ENCODE data around the gene UGT1A8. TPM values are rescaled to one million over a fixed set of nuclear protein-coding genes. Genes with fewer than 3 reads are reported as not detected.

UGT1A8 gene
- total RNA-seq, 1 experiment from 2014 or later = not detected

GRCh38 chr2:233796254-233796653 lies 178.8 kb downstream of the UGT1A8 start:
- no peaks in the 10 kb centered on the region for H3K79me2 ChIP-seq (ENCODE audit: insufficient read depth, low read length)
- POLR2A ChIA-PET = no interaction called here
- RAD21 ChIA-PET (ENCODE audit: low non-redundant PET in 1 of 2, low total read pairs in 2 of 2, uncharacterized antibody in 2 of 2, unreplicated experiment in 2 of 2) = no interaction called here
- no peak overlapping the region for H2AFZ ChIP-seq (ENCODE audit: low read depth, low read length, poor library complexity, severe bottlenecking)
- DNase-seq (ENCODE audit: low read depth, low spot score) (no peak), ATAC-seq (no peak)
- no peak overlapping the region for H3K4me3 ChIP-seq (replicated peaks in 1 of 2; ENCODE audit: low read depth in 1 of 2, low read length in 2 of 2)
- no peaks in the 10 kb centered on the region for H4K20me1 ChIP-seq (ENCODE audit: insufficient read depth)
- H3K9me2 ChIP-seq (ENCODE audit: insufficient read depth) = no peaks in the 10 kb centered on the region
- H3K27ac ChIP-seq (ENCODE audit: low read depth, low read length) = no peak overlapping the region
- intact Hi-C loops (cut with micrococcal nuclease) = no loop called here
- peaks cover 2 to 4% of the 10 kb centered on the region in 2 experiments; a peak in 3 of 4 replicates for H3K4me1 ChIP-seq (ENCODE audit: control insufficient read depth in 1 of 2, insufficient read depth in 2 of 2, low read length in 2 of 2)
- H3K27me3 ChIP-seq (ENCODE audit: insufficient read depth, low read length) = no peaks in the 10 kb centered on the region
- no peak overlapping the region for H3K9ac ChIP-seq (ENCODE audit: low read length)
- no peak overlapping the region for H3K4me2 ChIP-seq (ENCODE audit: low read length)
- CTCF ChIA-PET = no interaction called here
- TF ChIP-seq JUND (IDR thresholded peaks at IDR 0.05) (no peak), POLR2A (IDR thresholded peaks at IDR 0.05; ENCODE audit: borderline replicate concordance, extremely low read depth, insufficient read depth, insufficient read length) (no peak), SIN3A (IDR thresholded peaks at IDR 0.05; ENCODE audit: low read depth) (no peak), CBX3 (IDR thresholded peaks at IDR 0.05; ENCODE audit: low read depth) (no peak), YY1 (IDR thresholded peaks at IDR 0.05; ENCODE audit: extremely low read depth, insufficient replicate concordance, low read depth, low read length) (no peak), EGR1 (IDR thresholded peaks at IDR 0.05; ENCODE audit: low read depth) (no peak), SP1 (IDR thresholded peaks at IDR 0.05; ENCODE audit: low read depth) (no peak), REST (IDR thresholded peaks at IDR 0.05; ENCODE audit: low read depth) (no peak), SRF (IDR thresholded peaks at IDR 0.05; ENCODE audit: low read depth) (no peak), CEBPB (IDR thresholded peaks at IDR 0.05; ENCODE audit: low read depth) (no peak), RAD21 (IDR thresholded peaks at IDR 0.05; ENCODE audit: low read depth) (no peak), EZH2phosphoT487 (IDR thresholded peaks at IDR 0.05; ENCODE audit: borderline replicate concordance) (no peak), ZFX (IDR thresholded peaks at IDR 0.05) (no peak), TCF7L2 (IDR thresholded peaks at IDR 0.05; ENCODE audit: borderline replicate concordance, extremely low read depth, insufficient read depth, insufficient read length) (no peak), FOSL1 (IDR thresholded peaks at IDR 0.05; ENCODE audit: low read depth) (no peak)
- H3K9me3 ChIP-seq (ENCODE audit: control insufficient read depth in 1 of 2, insufficient read depth in 1 of 2, low read depth in 1 of 2, low read length in 2 of 2) = no peaks in the 10 kb centered on the region
- no TSS peak for BruUV-seq (replicated peaks)
- no peaks in the 10 kb centered on the region for H3K36me3 ChIP-seq (ENCODE audit: control insufficient read depth in 1 of 2, insufficient read depth in 2 of 2, low read length in 2 of 2)
